Adrenal gland (tissue), 12 donors: ENCODE data around the gene GCNT2. TPM values are rescaled to one million over a fixed set of nuclear protein-coding genes. Genes with fewer than 3 reads are reported as not detected.

Experiments
- DNase-seq, 7 donors: peaks; one replicate each; pipeline ENCODE4 v3.0.0-alpha.2; 2019 to 2020
- H3K27ac ChIP-seq, 5 donors: fragments of 200-600 bp; sonication (generic) in 4 of 5; 1 replicate in 3 of 5; 2 replicates in 2 of 5; pipeline versions ENCODE4 v1.5.1 to v1.8.0; 2016 to 2020; ENCODE audit warnings: mild to moderate bottlenecking in 1 of 5
- H3K27me3 ChIP-seq: fragments of 200-600 bp; 2 replicates; pipeline ENCODE4 v1.8.0; 2021
- H3K36me3 ChIP-seq, 2 donors: fragments of 200-600 bp; replicated peaks in 1 of 2; 1 replicate in 1 of 2; 2 replicates in 1 of 2; pipeline versions ENCODE4 v1.5.1 to v1.8.0; 2018 to 2022
- H3K4me1 ChIP-seq, 2 donors: fragments of 200-600 bp; replicated peaks in 1 of 2; 1 replicate in 1 of 2; 2 replicates in 1 of 2; pipeline versions ENCODE4 v1.5.1 to v1.8.0; 2018 to 2021
- H3K4me3 ChIP-seq, 4 donors: fragments of 200-600 bp; sonication (generic) in 3 of 4; one replicate each; pipeline ENCODE4 v1.5.1; 2016 to 2018
- H3K9me3 ChIP-seq, 3 donors: fragments of 200-600 bp; sonication (generic) in 1 of 3; replicated peaks in 1 of 3; 1 replicate in 2 of 3; 2 replicates in 1 of 3; pipeline versions ENCODE4 v1.5.1 to v1.8.0; 2016 to 2021
- CTCF ChIP-seq, 6 experiments: fragments of 450-650 bp in 4 of 6; fragments of 200-600 bp in 2 of 6; sonication (generic) in 1 of 6; IDR thresholded peaks; 1 replicate in 5 of 6; 2 replicates in 1 of 6; pipeline versions ENCODE4 v1.5.1 to v1.8.0; 2016 to 2021; ENCODE audit warnings: antibody characterized with exemption in 6 of 6, mild to moderate bottlenecking in 2 of 6, moderate library complexity in 1 of 6
- POLR2A ChIP-seq, 2 donors: fragments of 450-650 bp; IDR thresholded peaks; one replicate each; pipeline ENCODE4 v1.6.1; 2017; ENCODE audit warnings: antibody characterized with exemption in 2 of 2, mild to moderate bottlenecking in 2 of 2, moderate library complexity in 1 of 2
- WGBS, 4 donors: extraction: QIAGEN DNeasy Blood & Tissue Kit in 2 of 4; methylation state at CpG; one replicate each; pipeline versions ENCODE4 v1.1.5 to v1.1.7; 2013 to 2017; 5-methylcytosine and 5-hydroxymethylcytosine counted together
- intact Hi-C, 2 donors: fragments of 100-400 bp; cut with DNase I; formaldehyde crosslinking; loops; one replicate each; pipeline versions ENCODE4 v1.14.1 to v1.15.0; 2022 to 2023
- polyA plus RNA-seq, 3 donors: library from polyadenylated mRNA; stranded (reverse); fragments of 200-250 nt in 2 of 3; fragments of 350-450 nt in 1 of 3; fragmentation: Illumina TruSeq in 1 of 3; extraction: RNeasy Lipid Tissue Mini Kit (QIAGEN cat#74804) in 1 of 3; gene quantifications; one replicate each; pipeline ENCODE4 v1.2.3, GENCODE V29; 2013 to 2014
- total RNA-seq, 9 donors: library from RNA; depleted of rRNA in 4 of 9; stranded (reverse); fragments of >200 nt in 4 of 9; fragments of 120-200 nt in 1 of 9; fragmentation: NEBNext Ultra II Directional in 1 of 9; extraction: Animal tissue kit (Norgen Biotek cat#: 25700) in 1 of 9; gene quantifications; one replicate each; pipeline versions ENCODE4 v1.1.0 to v1.2.4, GENCODE V29; 2013 to 2023
- donor health status: healthy with polysubstance abuse.
- donor health status: Bipolar disorder and iron deficiency.
- donor health status: DM: yes; HTN: yes; CAD: no.
- donor health status: DM: no; HTN: no; CAD: no.
- donor health status: DM: no; HTN: no; CAD: no.
- donor health status: DM: yes; HTN: yes; CAD: no.

The GCNT2 gene
- total and polyA plus RNA-seq, 12 donors = 0.27 to 4.0 (median 1.7) TPM

- intact Hi-C loops = no loop called here
These were observed 64.2 kb downstream of the GCNT2 start for GRCh38 chr6:10585209-10585845.

DNA sequence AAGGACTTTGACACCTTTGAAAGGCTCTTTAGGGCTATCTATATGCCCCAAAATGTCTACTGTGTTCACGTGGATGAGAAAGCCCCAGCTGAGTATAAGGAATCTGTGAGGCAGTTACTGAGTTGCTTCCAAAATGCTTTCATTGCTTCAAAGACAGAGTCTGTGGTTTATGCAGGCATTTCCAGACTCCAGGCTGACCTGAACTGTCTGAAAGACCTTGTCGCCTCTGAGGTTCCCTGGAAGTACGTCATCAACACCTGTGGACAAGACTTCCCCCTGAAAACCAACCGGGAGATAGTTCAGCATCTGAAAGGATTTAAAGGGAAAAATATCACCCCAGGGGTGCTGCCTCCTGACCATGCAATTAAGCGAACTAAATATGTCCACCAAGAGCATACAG is 65.2 kb downstream of the GCNT2 start:
- Histone ChIP-seq H3K27ac (no peak overlapping the region), H3K4me3 (no peak overlapping the region), H3K9me3 (no peaks in the 10 kb centered on the region), H3K4me1 (no peaks in the 10 kb centered on the region), H3K36me3 (no peaks in the 10 kb centered on the region), H3K27me3 (peaks cover 5% of the 10 kb centered on the region)
- DNase-seq = no peak
- WGBS, 4 donors = 48 to 65% (median 53%) methylated on average over 4 to 5 of the region's 5 CpGs
- intact Hi-C loops = no loop called here
- no peak for TF ChIP-seq POLR2A (IDR thresholded peaks at IDR 0.05)
- no peak for TF ChIP-seq CTCF (IDR thresholded peaks at IDR 0.05)

More at GRCh38 chr6:10585209-10585845, 64.2 kb downstream of the GCNT2 start:
- WGBS, 4 donors = 31 to 43% (median 36%) methylated on average over 13 of the region's 13 CpGs
- Histone ChIP-seq H3K9me3 (no peaks in the 10 kb centered on the region), H3K27me3 (peaks cover 5% of the 10 kb centered on the region), H3K4me3 (no peak overlapping the region), H3K27ac (no peak overlapping the region), H3K36me3 (no peaks in the 10 kb centered on the region), H3K4me1 (no peaks in the 10 kb centered on the region)
- no peak for DNase-seq
- TF ChIP-seq CTCF (IDR thresholded peaks at IDR 0.05) (no peak), POLR2A (IDR thresholded peaks at IDR 0.05) (no peak)

- Histone ChIP-seq H3K4me1 (no peaks in the 10 kb centered on the region), H3K27ac (no peak overlapping the region), H3K4me3 (no peak overlapping the region), H3K27me3 (peaks cover 5% of the 10 kb centered on the region), H3K36me3 (no peaks in the 10 kb centered on the region), H3K9me3 (no peaks in the 10 kb centered on the region)
- intact Hi-C loops = no loop called here
- WGBS, 4 donors = 46 to 51% (median 47%) methylated on average over 14 of the region's 14 CpGs
- no peak for DNase-seq
- no peak for TF ChIP-seq CTCF (IDR thresholded peaks at IDR 0.05)
These were observed 66.7 kb downstream of the GCNT2 start for GRCh38 chr6:10587656-10588406.

GRCh38 chr6:10588562-10589428 is 67.6 kb downstream of the GCNT2 start:
- Histone ChIP-seq H3K36me3 (no peaks in the 10 kb centered on the region), H3K27me3 (peaks cover 5% of the 10 kb centered on the region), H3K4me1 (no peaks in the 10 kb centered on the region), H3K4me3 (no peak overlapping the region), H3K9me3 (no peaks in the 10 kb centered on the region), H3K27ac (no peak overlapping the region)
- WGBS, 4 donors = 66 to 89% (median 83%) methylated on average over 7 of the region's 7 CpGs
- intact Hi-C loops = no loop called here
- no peak for DNase-seq
- TF ChIP-seq POLR2A (IDR thresholded peaks at IDR 0.05) (no peak), CTCF (IDR thresholded peaks at IDR 0.05) (no peak)
